Stimulated activated CD4-positive, alpha-beta T cell treated with anti-CD3 and anti-CD28 coated beads, Interleukin-2, amount 100 ng/mL, for 48 hours (primary cell): ENCODE results near the gene ADGRG3.

Source experiments
- DNase-seq, 2 donors: peaks; one replicate each; pipeline ENCODE4 v3.0.0-alpha.2; 2020

Gene ADGRG3

DNA sequence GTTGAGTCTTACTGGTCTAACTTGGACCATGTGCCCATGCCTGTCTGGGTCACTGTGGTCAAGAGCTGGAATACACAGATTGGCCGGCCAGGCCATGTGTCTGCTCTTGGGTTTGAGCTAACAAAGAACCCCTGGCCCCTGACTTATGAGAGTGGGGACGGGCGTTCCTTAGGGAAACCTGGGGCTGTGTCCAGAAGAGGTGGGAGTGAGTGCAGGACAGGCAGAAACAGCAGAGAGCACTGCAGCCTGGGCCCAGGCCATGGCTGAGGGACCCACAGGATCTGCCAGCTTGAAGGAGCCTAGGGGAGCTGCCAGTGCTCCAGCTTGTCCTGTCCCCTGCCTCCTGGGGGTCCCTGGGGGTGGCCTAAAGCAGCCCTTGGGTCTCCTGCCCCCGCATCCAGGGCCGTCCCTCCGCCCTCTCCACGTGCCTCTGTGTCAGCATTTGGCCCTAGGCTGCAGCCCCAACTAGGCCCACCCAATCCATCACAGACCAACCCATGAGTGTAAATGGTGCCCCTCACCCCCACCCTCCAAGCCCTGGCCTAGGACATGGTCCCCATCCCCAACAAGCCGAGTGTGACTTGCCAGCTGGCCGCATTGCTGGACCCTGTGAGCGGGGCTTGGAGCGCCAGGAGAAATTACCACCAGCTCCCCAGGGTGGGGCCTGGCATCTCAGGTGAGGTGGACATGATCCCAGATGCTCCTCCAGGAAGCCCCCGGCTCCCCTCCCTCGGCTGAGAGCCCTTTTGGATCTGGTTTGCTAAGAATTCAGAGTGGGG lies 14.0 kb downstream of the ADGRG3 start:
- DNase-seq = no peak

DNA sequence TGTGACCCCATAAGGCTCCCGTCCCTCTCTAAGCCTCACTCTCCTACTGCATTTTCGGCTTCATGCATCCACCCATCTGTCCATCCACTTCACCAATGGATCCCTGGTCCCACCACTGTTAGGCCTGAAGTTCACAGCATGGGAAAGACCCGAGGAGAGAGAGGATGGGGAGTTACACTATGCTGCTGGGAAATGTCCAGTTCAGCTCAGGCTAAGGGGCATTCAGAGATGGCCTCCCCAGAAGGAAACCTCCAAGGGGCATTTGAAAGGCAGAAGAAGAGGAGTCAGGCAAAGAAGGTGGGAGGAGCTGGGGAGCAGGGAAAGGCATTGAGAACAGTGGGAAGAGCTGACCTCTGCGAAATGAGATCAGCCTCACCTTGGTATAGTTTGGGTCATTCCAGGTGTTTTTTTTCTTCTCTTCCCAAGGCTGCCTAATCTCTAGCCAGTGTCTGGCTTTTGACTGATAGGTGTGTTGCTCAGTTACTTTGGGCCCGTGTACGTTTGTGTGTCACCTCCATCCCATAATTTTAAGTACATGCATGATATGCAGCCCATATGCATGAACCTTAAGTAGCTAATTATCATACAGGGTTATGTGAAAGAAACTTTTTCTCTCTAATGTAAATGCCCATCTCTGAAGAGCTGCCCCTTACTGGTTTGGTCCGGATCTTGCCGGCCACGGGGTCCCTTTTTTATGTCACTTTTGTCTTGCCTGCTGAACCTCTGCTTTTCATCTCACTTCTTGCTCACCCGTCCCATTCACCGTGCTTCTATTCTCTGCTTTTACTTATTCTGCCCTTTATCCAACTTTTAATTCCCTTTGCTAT lies 14.9 kb downstream of the ADGRG3 start:
- no peak for DNase-seq

DNA sequence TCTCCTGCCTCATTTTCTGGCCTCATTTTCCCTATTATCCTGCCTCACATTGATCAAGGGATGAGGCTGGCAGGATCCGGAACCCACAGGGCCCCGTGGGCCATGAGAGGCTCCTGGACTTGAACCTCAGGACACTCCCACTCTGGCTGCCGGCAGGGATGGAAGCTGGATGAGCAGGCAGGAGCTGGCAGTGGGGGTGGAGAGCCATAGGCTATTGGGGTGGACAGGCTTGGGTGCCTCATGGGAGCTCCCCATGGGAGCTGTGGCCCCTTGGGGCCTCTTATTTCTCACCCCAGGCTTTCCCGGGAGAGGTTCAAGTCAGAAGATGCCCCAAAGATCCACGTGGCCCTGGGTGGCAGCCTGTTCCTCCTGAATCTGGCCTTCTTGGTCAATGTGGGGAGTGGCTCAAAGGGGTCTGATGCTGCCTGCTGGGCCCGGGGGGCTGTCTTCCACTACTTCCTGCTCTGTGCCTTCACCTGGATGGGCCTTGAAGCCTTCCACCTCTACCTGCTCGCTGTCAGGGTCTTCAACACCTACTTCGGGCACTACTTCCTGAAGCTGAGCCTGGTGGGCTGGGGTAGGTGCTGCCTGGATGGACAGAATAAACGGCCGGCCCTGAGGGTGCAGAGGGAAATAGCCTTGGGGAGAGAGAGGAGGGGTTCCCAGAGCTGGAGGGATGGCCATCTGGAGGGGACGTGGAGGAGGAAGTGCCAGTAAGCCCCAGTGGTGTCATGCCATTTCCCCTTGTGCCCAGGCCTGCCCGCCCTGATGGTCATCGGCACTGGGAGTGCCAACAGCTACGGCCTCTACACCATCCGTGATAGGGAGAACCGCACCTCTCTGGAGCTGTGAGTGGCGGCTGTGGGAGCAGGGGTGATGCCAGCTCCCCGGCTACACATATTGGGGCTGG lies 15.8 kb downstream of the ADGRG3 start:
- DNase-seq = no peak

DNA sequence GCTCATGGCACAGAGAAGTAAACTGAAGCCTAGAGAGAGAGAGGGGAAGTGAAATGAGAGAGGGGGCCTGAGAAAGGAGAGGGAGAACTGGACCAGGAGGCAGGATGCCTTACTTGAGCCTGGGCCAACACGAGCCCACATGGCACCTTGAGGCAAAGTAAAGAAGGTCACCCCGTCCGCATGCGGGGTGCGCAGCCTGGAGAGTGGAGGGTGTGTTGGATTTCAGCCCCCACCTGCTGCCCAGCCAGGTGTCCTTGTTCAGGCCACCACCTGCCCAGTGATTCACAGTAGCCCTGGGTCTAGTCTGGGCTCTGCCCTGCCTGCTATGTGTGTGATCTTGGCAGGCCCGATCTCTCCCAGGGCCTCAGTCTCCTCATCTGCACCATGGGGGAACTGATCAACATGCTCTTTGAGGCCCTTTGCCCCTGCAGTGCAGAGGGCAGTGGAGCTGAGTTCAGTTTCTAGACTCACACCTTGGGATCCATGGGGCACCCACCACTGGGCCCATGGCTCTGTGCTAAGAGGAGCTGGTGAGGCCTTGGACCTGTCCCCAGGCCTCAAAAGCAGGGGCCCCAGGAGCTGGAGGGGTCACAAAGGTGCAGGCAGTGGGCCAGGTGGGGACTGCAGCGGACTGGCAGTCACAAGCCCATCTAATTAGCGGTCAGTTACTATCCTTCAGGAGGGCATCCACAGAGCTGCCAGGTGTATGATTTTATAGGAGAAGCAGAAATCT lies 16.7 kb downstream of the ADGRG3 start:
- DNase-seq = no peak

DNA sequence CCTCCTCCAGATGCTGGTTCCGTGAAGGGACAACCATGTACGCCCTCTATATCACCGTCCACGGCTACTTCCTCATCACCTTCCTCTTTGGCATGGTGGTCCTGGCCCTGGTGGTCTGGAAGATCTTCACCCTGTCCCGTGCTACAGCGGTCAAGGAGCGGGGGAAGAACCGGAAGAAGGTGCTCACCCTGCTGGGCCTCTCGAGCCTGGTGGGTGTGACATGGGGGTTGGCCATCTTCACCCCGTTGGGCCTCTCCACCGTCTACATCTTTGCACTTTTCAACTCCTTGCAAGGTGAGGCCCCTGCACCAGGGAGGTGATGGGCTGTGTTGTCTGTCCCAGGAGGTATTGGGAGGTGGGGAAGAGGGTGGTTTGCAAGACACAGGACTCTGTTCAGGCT lies 17.5 kb downstream of the ADGRG3 start:
- DNase-seq = no peak

DNA sequence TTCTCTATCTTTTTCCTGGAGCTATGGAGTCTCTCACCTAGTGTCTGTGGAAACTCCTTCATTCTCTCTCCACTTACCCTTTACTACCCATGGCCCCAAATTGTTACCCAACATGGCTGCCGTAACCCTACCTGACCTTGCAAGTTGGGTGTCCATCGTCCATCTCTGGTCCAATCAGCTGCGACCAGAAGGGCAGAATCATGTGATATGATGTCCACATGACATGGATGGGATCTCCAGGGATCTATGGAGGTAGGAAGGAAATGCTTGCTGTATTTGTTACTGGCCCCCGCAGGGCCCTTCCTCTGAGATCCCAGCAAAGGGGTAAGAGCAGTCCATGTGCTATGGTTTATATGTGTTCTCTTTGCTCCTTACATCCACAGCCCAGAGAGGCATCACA lies 18.5 kb downstream of the ADGRG3 start:
- DNase-seq = no peak

DNA sequence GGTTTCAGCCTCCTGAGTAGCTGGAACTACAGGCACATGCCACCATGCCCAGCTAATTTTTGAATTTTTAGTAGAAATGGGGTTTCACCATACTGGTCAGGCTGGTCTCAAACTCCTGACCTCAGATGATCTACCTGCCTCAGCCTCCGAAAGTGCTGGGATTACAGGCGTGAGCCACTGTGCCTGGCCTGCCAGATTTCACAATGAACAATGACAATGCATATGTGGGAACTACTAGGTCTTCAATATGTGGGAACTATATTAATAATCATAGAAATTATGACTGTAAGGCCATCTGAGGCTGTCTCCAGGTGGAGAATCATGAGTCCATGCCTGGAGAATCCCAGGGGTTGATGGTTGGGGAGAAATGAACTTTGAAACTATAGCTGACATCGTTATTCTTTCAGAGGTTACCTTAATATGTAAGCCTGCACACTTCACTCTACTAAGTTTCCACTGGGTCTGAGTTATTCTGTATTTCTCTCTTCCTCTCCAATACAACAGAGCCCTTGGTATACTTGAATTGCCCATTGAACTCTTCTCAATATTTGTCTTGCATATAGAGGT lies 19.3 kb downstream of the ADGRG3 start:
- DNase-seq = no peak

DNA sequence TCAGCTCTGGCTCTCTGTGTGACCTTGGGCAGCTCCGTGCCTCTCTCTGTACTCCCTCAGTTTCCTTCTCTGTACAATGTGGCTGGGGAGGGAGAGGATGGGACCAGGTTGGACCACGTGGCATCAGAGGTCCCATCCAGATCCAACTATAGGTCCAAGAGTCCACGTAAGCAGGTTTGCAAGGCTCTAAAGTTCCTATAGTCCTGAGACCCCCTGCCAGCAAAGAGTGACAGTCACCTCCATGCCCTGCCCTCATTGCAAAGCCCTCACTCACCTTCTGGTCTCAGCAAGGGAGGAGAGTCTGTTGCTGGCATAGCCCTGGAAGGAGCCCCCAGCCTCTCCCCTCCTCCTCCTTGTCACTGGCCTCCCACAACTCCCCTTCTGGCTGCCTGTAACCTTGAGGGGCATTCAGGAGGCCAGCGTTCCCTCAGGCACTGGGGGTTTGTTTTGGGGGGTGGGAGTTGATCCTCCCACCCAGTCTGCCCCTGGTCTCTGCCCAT lies 20.4 kb downstream of the ADGRG3 start:
- DNase-seq = no peak

DNA sequence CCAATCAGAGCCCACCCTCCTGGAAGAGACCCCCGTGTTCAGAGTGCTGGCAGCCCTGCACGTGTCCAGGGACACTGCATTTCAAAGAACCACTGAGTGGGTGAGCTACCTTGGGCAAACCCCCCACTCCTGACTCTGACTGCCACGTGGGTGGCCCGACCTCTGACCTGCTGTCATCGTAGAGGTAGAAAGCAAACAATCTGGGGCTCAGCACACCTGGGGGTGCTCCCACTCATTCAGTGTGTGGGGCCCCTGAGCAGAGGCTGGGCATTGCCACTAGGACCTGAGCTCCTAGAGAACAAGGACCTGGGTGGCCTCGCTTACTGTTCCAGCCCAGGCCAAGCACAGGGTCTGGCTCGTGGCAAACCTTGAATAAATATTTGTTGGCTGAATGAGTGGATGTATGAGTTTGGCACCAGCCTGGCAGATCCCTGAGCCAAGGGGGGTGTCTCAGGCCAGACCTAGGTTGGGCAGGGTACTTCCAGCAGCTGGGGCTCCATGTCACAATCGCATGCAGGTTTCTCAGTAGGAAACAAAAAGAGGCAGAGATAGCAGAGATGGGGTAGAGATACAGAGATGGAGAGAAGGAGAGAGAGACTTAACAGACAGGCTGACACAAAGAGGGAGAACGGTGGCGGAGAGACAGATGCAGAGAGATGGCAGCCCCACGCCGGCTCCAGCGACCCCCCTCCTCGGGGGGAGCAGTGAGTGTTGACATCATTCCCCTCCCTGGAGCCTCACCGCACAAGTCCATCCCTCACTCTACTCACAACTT lies 21.1 kb downstream of the ADGRG3 start:
- no peak for DNase-seq

DNA sequence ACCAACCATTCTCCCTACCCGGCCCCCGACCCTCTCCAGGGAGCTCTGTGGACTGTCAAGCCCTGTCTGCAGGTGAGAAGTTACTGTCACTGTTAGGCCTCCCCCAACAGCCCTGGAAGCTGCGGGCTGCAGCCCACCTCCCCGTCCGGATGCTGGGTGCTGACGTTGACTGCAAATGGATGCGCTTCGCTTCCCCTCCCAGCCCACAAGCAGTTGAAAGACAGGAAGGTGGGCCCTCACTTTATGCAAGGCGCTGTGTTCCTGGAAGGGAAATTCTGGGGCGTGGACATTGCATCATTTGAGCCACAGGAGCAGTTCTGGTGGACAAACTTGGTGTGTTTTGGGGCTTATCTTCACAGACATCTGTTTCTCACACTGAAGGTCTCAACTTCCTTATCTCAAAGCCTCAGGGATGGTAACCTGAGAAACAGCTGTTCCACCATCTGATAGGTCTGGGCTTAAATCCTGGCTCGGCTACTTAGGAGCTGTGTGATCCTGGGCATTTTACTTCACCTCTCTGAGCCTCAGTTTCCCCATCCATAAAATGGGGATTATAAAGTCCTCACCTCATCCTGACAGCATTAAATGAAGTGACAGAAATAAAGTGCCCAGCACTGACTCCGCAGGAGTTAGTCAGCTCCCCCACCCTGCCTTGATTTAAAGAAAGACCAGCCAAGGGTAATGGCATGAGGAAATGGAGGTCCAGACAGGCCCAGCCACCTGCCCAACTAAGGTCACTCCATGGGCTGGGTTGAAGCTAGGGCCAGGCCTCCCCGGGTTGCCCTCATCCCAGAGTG lies 21.9 kb downstream of the ADGRG3 start:
- no peak for DNase-seq

DNA sequence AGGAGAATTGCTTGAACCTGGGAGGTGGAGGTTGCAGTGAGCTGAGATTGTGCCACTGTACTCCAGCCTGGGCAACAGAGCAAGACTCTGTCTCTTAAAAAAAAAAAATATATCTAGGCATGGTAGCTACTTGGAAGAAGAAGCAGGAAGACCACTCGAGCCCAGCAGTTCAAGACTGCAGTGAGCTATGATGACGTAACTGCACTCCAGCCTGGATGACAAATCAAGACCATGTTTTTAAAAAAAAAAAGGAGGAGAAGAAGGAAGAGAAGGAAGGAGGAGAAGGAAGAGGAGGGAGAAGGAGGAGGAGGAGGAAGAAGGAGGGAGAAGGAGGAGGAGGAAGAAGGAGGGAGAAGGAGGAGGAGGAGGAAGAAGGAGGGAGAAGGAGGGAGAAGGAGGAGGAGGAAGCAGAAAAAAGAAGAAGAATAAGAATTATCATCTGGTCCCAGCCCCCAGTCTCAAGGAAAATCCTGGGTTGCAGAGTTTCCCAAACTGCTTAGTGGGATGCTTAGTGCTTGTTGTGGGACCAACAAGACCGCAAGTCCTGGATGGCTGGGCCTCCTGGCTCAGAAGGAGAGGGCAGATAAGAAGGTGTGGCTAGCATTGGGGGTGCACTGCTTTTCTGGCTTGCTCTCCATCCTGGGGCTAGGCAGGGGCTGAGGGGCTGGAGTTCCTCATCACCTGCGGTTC lies 22.8 kb downstream of the ADGRG3 start:
- DNase-seq = no peak

DNA sequence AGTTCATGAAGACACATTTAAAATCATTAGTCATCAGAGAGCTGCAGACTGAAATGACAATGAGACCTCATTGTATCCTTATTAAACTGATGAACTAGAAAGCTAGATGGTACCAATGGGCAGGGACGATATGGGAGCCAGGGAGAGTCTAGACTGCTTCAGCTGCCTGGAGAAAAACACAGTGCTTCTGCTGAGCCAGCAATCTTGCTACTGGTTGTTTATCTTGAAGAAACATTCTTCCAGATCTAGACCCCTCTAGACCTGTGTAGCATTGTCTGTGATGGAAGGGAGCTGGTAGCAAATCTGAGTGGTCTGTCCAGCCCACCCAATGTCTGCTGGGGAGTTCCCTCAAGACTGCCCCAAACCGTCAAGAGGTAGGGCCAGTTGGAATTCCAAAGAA lies 24.5 kb downstream of the ADGRG3 start:
- DNase-seq = no peak

DNA sequence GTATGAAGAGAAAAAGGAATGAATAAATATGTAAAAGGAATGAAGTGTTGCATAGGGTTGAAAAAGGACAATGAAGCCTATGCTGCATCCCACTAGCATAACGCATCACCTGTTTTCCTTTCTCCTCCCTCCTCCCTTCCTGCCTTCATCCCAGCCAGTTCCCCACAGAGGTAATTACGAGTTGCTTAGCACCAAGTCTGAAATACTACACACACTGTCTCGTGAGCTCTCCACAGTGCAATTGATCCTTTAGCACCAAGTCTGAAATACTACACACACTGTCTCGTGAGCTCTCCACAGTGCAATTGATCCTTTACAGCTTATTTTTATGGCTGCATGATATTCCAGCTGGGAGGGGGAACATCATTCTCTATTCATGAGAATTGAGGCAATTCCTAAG lies 25.4 kb downstream of the ADGRG3 start:
- DNase-seq = no peak

DNA sequence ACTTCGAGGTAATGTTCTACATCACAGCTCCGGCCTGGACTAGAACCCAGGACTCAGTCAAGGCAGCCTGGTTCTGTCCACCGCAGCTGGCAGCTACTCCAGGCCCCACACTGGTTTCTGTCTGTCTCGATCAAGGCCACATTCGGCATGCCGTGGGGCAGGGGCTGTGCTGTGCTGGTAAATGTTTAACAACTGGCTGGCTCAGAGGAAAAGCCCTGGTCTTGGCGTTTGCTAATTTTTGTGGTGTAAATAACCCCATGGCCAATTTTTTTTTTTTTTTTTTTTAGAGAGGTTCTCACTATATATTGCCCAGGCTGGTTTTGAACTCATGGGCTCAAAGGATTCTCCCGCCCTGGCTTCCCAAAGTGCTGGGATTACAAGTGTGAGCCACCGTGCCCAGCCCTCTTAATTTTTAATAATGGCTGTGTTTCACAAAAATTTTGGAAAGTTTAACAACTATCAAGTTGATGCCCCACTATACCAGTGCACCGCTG lies 26.2 kb downstream of the ADGRG3 start:
- no peak for DNase-seq

DNA sequence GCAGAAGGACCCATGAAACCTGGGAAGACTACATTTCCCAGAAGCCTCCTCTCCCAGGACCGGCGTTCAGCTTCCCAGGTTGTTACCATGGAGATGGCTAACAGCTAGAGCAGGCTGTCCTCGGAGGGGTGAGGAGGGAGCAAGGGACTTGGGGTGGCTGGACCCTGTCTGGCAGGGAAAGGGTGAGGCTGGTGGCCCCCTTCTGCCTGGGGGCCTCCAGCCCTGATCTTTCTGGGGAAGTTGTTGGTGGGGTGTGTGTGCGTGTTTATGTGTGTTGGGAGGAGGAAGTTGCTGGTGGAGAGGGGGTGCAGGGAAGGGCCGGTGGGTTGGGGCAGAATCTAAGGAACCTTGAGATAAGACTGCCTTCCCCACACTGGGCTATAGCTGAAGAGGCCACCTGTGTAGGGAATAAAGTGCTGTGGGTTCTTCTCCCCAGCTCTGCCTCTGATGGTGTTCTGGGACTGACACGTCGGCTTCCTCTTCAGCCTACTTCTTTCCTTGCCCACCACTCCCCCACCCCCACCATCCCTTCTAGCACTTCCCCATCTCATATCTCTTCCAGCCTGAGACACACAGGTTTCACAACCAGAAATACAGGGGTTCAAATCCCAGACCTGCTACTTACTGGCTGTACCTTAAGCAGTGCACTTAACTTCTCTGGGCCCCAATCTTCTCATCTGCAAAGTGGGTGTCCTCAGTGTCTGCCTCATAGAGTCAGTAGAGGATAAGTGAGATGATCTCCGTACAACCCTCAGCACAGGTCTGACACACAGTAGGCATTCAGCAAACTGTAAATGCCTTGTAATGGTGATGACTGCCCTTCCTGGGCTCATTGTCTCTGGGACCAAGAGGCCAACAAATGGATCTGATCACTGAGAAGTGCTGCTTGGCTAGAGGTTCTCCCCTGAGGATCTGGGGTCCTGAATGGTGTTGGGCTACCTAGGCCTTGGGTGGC lies 26.9 kb downstream of the ADGRG3 start, which contains the start of gene DRC7:
Gene DRC7, plus strand, starts transcription at position 82 of the 955 bp plus-strand sequence. CDS start 3,144 bp downstream, outside the sequence.
- peak in 1 of 2 donors; percentile 7 for DNase-seq

DNA sequence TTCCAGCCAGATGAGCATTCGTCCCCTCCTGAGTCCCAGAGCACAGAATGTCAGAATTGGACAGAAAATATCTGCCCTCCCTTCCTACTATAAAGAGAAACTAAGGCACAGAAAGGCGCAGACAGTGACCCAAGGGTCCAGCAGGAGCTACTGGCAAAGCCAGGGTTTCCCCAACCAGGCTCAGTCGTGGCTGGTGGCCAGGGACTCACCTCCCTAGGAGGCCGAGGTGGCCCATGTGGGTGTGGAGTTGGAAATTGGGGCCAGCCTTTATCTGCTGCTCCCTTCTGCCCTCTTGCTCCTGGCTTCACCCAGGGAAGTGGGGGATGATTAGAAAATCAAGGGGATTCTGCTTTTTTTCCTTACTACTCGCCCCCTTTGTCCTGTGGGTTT lies 27.6 kb downstream of the ADGRG3 start:
- no peak for DNase-seq

DNA sequence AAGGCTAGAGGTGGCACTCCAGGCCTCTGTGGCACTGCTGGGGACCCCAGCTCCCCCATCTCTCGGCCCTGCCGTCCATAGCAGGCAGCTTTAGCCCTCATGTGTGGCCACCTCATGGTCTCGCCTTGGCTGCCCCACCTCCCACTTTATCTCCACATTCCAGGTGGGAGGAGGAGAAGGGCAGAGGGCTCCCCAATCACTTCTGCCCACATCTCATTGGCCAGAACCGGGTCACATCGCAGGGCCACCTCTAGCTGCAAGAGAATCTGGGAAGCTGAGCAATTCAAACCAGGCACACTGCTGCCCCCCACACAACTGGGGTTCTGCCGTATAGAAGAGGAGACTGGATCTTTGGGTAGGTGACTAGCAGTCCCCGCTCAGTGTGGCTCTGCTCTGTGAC lies 28.1 kb downstream of the ADGRG3 start:
- DNase-seq = no peak

DNA sequence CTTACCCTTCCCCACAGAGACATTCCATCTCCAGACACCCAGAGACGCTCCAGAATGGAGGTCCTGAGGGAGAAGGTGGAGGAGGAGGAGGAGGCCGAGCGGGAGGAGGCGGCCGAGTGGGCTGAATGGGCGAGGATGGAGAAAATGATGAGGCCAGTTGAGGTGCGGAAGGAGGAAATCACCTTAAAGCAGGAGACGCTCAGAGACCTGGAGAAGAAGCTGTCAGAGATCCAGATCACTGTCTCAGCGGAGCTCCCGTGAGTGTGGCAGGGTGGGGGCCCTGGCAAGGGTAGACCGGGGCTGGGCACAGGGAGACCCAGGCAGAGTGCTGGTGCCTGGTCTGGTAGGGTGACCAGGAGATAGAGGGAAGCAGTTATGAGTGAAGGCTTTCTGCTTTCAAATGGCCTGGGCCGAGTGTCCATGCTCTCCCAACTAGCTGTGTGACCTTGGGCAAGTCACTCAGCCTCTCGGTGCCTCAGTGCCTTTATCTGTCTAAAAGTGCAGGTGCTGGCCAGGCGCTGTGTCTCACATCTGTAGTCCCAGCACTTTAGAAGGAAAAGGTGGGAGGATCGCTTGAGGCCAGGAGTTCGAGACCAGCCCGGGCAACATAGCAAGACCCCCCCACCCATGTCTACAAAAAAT lies 29.9 kb downstream of the ADGRG3 start:
- DNase-seq = no peak
